Naive thymus-derived CD8-positive, alpha-beta T cell (primary cell): ENCODE results near the gene APOL2. TPM values are rescaled to one million over a fixed set of nuclear protein-coding genes. Genes with fewer than 3 reads are reported as not detected.
"Not testable (repeated sequence)": the region's sequence is repeated elsewhere in the genome, so short reads cannot be mapped to it uniquely, and the experiment has no call there.

Experiments
- ATAC-seq, 2 donors: fragments of 150-1000 bp; cut with Tn5 transposase in 1 of 2; sonication (Bioruptor Pico), chemical (Tn5 transposase) in 1 of 2; 1 replicate in 1 of 2; 2 replicates in 1 of 2; pipeline ENCODE4 v1.10.0; 2021; ENCODE audit warnings: mild to moderate bottlenecking in 2 of 2, moderate library complexity in 2 of 2
- POLR2A ChIA-PET: fragments of 350-600 bp; sonication (Branson Sonifier 250); formaldehyde crosslinking; loops from one replicate; lab custom pipeline; 2021; ENCODE audit warnings: antibody characterized with exemption; lab: Charles Lee
- DNase-seq, 10 donors: peaks; one replicate each; pipeline versions ENCODE4 v3.0.0 to v3.0.0-alpha.2; 2020 to 2022
- H3K27ac Mint-ChIP-seq, 10 donors: one replicate each; pipeline ENCODE4 v1.8.0; 2020 to 2022; ENCODE audit warnings: mild to moderate bottlenecking in 10 of 10, mixed read lengths in 10 of 10, moderate library complexity in 4 of 10, inconsistent platforms in 1 of 10
- H3K27me3 Mint-ChIP-seq, 5 donors: one replicate each; pipeline ENCODE4 v1.8.0; 2021 to 2022; ENCODE audit warnings: mixed read lengths in 5 of 5
- H3K36me3 Mint-ChIP-seq, 3 donors: one replicate each; pipeline ENCODE4 v1.8.0; 2020 to 2022; ENCODE audit warnings: mixed read lengths in 3 of 3, mild to moderate bottlenecking in 2 of 3, inconsistent platforms in 1 of 3
- H3K4me1 Mint-ChIP-seq, 4 donors: one replicate each; pipeline ENCODE4 v1.8.0; 2021 to 2022; ENCODE audit warnings: mixed read lengths in 4 of 4
- H3K4me3 Mint-ChIP-seq, 10 donors: one replicate each; pipeline ENCODE4 v1.8.0; 2020 to 2022; ENCODE audit warnings: mild to moderate bottlenecking in 10 of 10, mixed read lengths in 10 of 10, moderate library complexity in 6 of 10, inconsistent platforms in 1 of 10
- H3K9me3 Mint-ChIP-seq, 9 donors: one replicate each; pipeline ENCODE4 v1.8.0; 2020 to 2022; ENCODE audit warnings: mixed read lengths in 9 of 9, mild to moderate bottlenecking in 3 of 9, inconsistent platforms in 1 of 9, moderate library complexity in 1 of 9
- polyA plus RNA-seq, 3 donors: library from polyadenylated mRNA; unstranded; fragments of 300-500 nt; fragmentation: Illumina TruSeq; gene quantifications; one replicate each; pipeline ENCODE4 v1.2.3, GENCODE V29; 2021
- total RNA-seq, 8 experiments: library from RNA in 2 of 8; stranded (reverse) in 2 of 8; gene quantifications; one replicate each; pipeline ENCODE4 v1.2.3 and lab custom pipeline; 2021 to 2026

APOL2 gene
- total and polyA plus RNA-seq, 5 experiments from 2014 or later, result 11.7 to 64.1 (median 16.4) TPM

DNA sequence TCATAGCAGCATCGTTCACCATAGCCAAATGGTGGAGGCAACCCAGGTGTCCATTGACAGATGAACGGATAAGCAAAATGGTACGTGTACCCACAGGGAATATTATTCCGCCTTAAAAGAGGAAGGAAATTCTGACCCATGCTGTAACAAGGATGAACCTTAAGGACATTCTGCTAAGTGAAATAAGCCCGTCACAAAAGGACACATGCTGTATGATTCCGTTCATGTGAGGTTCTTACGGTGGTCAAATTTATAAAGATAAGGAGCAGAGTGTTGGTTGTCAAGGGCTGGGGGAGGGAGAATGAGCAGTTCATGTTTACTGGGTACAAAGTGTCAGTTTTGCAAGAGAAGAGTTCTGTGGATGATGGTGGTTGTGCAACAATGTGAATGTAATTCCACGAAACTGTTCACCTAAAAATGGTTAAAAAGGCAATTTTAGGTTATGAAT is 39.9 kb upstream of the APOL2 start:
- H3K36me3 Mint-ChIP-seq, result peaks cover 4 to 47% (median 7%) of the 10 kb centered on the region in 3 donors
- H3K27ac Mint-ChIP-seq, result peak overlapping the region in 9 of 10 donors; percentile 4 to 75 (median 37)
- H3K4me3 Mint-ChIP-seq, result no peak overlapping the region

GRCh38 chr22:36277482-36278291 is 38.4 kb upstream of the APOL2 start:
- peak overlapping the region; percentile 32 to 87 (median 72) for H3K27ac Mint-ChIP-seq
- H3K4me1 Mint-ChIP-seq, result peaks cover 8 to 36% (median 28%) of the 10 kb centered on the region in 4 donors
- DNase-seq (peak; percentile 44 to 75 (median 59)), ATAC-seq (peak; percentile 74 to 80)
- H3K9me3 Mint-ChIP-seq, result no peaks in the 10 kb centered on the region
- POLR2A ChIA-PET, result interaction anchor here (0.8 to 2.8 kb wide), 4 partner anchors 9 to 54 kb away, joined by 3 to 12 read pairs (median 5); partner anchors contain the start of gene APOL2
- no peaks in the 10 kb centered on the region for H3K27me3 Mint-ChIP-seq
- peak overlapping the region in 7 of 10 donors; percentile 0 to 67 (median 27) for H3K4me3 Mint-ChIP-seq
- H3K36me3 Mint-ChIP-seq, result peaks cover 4 to 33% (median 5%) of the 10 kb centered on the region in 3 donors

More for the DNA sequence above, 39.9 kb upstream of the APOL2 start:
- Mint-ChIP-seq H3K9me3 (no peaks in the 10 kb centered on the region), H3K27me3 (no peaks in the 10 kb centered on the region), H3K4me1 (peaks cover 8 to 36% (median 28%) of the 10 kb centered on the region in 4 donors)
- POLR2A ChIA-PET, result interaction anchor here (2.8 kb wide), 1 partner anchor 10 kb away, joined by 12 read pairs; no protein-coding TSS in a partner anchor
- no peak for ATAC-seq
- peak in 1 of 10 donors; percentile 13 for DNase-seq

- Mint-ChIP-seq H3K36me3 (peaks cover 0 to 6% (median 4%) of the 10 kb centered on the region in 3 donors), H3K27ac (peak overlapping the region in 1 of 10 donors; percentile 16), H3K9me3 (no peaks in the 10 kb centered on the region), H3K4me3 (peak overlapping the region in 2 of 10 donors; percentile 4 to 59), H3K4me1 (peaks cover 11 to 29% (median 27%) of the 10 kb centered on the region in 4 donors), H3K27me3 (no peaks in the 10 kb centered on the region)
- DNase-seq, result no peak
- ATAC-seq, result no peak
- POLR2A ChIA-PET, result no interaction called here
Measured at GRCh38 chr22:36274531-36274930, 35.2 kb upstream of the APOL2 start.

- peaks cover 8 to 14% (median 13%) of the 10 kb centered on the region in 4 donors for H3K4me1 Mint-ChIP-seq
- DNase-seq, H3K4me3 Mint-ChIP-seq, H3K27me3 Mint-ChIP-seq, ATAC-seq, H3K9me3 Mint-ChIP-seq, H3K36me3 Mint-ChIP-seq: not testable (repeated sequence)
- peak overlapping the region in 1 of 10 donors; percentile 33 for H3K27ac Mint-ChIP-seq
- POLR2A ChIA-PET, result interaction anchor here (0.7 kb wide), 1 partner anchor 187 kb away, joined by 3 read pairs; no protein-coding TSS in a partner anchor
Measured at GRCh38 chr22:36271951-36272350, 32.6 kb upstream of the APOL2 start.

DNA sequence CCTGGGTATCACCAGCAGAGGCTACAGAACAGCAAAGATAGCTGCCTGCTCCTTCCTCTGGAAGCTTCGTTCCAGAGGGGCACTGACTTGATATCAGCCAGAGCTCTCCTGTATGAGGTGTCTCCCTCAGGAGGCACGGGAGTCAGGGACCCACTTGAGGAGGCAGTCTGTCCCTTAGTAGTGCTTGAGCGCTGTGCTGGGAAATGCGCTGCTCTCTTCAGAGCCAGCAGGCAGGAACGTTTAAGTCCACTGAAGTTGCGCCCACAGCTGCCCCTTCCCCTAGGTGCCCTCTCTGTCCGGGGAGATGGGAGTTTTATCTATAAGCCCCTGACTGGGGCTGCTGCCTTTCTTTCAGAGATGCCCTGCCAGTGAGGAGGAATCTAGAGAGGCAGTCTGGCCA is 31.9 kb upstream of the APOL2 start:
- H3K4me3 Mint-ChIP-seq, POLR2A ChIA-PET, DNase-seq, ATAC-seq, H3K27ac Mint-ChIP-seq, H3K27me3 Mint-ChIP-seq, H3K9me3 Mint-ChIP-seq: not testable (repeated sequence)
- Mint-ChIP-seq H3K36me3 (peaks cover 2 to 16% (median 4%) of the 10 kb centered on the region in 3 donors), H3K4me1 (peaks cover 2 to 13% (median 8%) of the 10 kb centered on the region in 4 donors)

DNA sequence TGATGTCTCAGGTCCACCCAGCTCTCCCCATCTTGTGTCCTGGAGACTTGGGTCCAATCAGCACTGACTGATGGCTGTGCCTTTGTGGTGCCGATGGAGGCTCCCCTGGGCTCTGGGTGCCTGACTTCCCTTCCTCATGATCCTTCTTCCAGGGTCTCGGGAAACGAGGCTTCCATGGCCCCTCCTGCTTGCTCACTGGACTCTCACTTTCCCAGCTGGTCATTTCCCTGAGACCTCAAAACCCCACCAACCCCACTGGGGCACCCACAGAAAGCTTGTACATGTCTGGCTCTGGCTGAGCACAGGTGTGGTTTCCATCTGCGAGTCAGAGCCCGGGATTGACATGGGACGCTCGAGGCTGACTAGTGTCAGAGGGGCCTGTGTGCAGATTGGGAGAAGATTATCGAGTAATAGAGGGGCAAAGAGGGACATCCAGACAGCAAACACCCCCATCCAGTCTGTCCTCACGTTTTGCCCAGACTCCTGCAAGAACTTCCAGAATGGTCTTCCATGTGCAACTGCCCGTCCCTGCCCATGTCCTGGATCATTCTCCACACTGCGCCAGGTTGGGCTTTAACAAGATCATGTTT is 28.7 kb upstream of the APOL2 start:
- Mint-ChIP-seq H3K9me3 (no peaks in the 10 kb centered on the region), H3K4me3 (no peak overlapping the region), H3K36me3 (peaks cover 0 to 46% (median 10%) of the 10 kb centered on the region in 3 donors), H3K27ac (peak overlapping the region in 3 of 10 donors; percentile 6 to 72 (median 47)), H3K4me1 (peaks cover 0 to 10% (median 0%) of the 10 kb centered on the region in 4 donors), H3K27me3 (no peaks in the 10 kb centered on the region)
- POLR2A ChIA-PET, result no interaction called here
- ATAC-seq (no peak), DNase-seq (no peak)

- Mint-ChIP-seq H3K9me3 (no peaks in the 10 kb centered on the region), H3K4me1 (peaks cover 0 to 10% (median 0%) of the 10 kb centered on the region in 4 donors), H3K27ac (no peak overlapping the region), H3K36me3 (peaks cover 0 to 55% (median 13%) of the 10 kb centered on the region in 3 donors), H3K4me3 (no peak overlapping the region), H3K27me3 (no peaks in the 10 kb centered on the region)
- DNase-seq (no peak), ATAC-seq (no peak)
- POLR2A ChIA-PET, result interaction anchor here (0.5 kb wide), 1 partner anchor 9 kb away, joined by 6 read pairs; no protein-coding TSS in a partner anchor
Measured at GRCh38 chr22:36267058-36267457, 27.7 kb upstream of the APOL2 start.

DNA sequence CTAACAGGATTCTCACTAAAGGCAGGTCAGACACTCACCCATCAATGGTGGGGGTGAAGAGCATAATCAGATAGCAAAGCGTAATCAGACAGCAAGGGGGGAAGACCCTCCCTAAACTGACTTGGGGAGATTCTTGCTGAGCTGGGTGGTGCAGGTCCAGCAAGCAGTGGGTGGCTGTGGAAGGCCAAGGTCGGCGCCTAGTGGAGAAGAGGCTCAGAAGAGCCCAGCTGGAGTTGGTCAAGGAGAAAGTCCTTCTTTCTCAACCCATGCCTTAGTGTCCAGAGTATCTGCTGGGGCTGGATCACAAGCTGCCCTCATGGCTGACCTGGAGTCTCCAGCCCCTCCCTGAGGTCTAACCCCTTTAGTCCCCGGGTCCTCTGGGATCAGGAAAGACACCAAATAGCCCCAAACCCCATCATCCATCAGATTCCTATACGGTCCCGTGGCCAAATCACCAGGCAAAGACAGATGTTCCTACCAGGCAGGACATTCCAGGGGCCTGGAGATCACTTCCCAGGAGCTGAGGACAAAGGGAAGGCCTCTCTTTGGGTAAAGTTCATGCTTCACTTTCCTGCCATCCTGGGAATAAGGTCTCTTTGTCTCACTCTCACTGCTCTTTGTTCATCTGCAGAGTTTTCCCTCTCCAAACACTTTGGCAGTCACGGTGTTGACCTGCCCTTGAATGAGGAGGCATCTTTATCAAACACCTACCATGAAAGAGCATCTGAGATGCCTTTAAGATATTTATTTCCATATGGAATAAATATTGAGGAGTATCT is 24.7 kb upstream of the APOL2 start:
- DNase-seq, H3K9me3 Mint-ChIP-seq, ATAC-seq, POLR2A ChIA-PET, H3K4me1 Mint-ChIP-seq, H3K4me3 Mint-ChIP-seq, H3K27me3 Mint-ChIP-seq: not testable (repeated sequence)
- Mint-ChIP-seq H3K36me3 (peaks cover 0 to 77% (median 28%) of the 10 kb centered on the region in 3 donors), H3K27ac (peak overlapping the region in 3 of 10 donors; percentile 21 to 60 (median 51))

GRCh38 chr22:36263216-36263673 is 23.9 kb upstream of the APOL2 start:
- DNase-seq, H3K9me3 Mint-ChIP-seq, H3K4me3 Mint-ChIP-seq, H3K27me3 Mint-ChIP-seq, POLR2A ChIA-PET, ATAC-seq: not testable (repeated sequence)
- Mint-ChIP-seq H3K4me1 (peaks cover 11 to 16% (median 13%) of the 10 kb centered on the region in 4 donors), H3K36me3 (peaks cover 0 to 81% (median 28%) of the 10 kb centered on the region in 3 donors), H3K27ac (peak overlapping the region in 1 of 10 donors; percentile 51)

GRCh38 chr22:36262307-36262706 is 23.0 kb upstream of the APOL2 start:
- DNase-seq, H3K9me3 Mint-ChIP-seq, ATAC-seq, H3K27me3 Mint-ChIP-seq, POLR2A ChIA-PET, H3K4me3 Mint-ChIP-seq: not testable (repeated sequence)
- peak overlapping the region in 1 of 10 donors; percentile 36 for H3K27ac Mint-ChIP-seq
- H3K4me1 Mint-ChIP-seq, result peaks cover 14 to 22% (median 18%) of the 10 kb centered on the region in 4 donors
- H3K36me3 Mint-ChIP-seq, result peaks cover 0 to 82% (median 30%) of the 10 kb centered on the region in 3 donors

DNA sequence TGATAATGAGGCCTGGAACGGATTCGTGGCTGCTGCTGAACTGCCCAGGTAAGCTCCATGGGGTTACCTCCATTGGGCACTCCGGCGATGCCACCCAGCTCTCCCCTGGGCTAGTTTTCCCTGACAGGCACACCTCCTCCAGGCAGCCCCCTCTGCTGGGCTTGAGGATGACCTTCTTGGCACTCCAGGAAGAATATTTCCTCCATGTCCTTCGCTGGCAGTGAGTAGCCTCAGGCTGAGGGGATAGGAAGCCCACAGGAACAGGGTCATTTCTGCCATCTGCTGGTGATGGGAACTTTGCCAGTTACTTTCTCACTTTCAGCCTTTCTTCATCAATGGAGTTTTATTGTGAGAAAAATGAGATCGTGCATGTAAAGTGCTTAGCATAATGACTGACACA is 22.3 kb upstream of the APOL2 start:
- Mint-ChIP-seq H3K4me1 (peaks cover 14 to 27% (median 23%) of the 10 kb centered on the region in 4 donors), H3K36me3 (peaks cover 0 to 80% (median 28%) of the 10 kb centered on the region in 3 donors), H3K27ac (peak overlapping the region in 1 of 10 donors; percentile 36)
- ATAC-seq, H3K27me3 Mint-ChIP-seq, H3K9me3 Mint-ChIP-seq, DNase-seq, POLR2A ChIA-PET, H3K4me3 Mint-ChIP-seq: not testable (repeated sequence)
